HG03159 (cell line): ENCODE measurements around the gene DEFB128.

ENCODE experiments used
- ATAC-seq: cut with Tn5 transposase; IDR thresholded peaks from one replicate; pipeline ENCODE4 v1.9.1; 2021; ENCODE audit warnings: mild to moderate bottlenecking, moderate library complexity; ENCODE audit not compliant: unreplicated experiment

Gene DEFB128

GRCh38 chr20:157154-157553 lies 32.4 kb downstream of the DEFB128 start, which contains the start of gene DEFB127:
Gene DEFB127, plus strand, starts transcription at chr20:157454. Its CDS starts 91 bp downstream, at chr20:157545.
- ATAC-seq: no peak

- no peak for ATAC-seq
Observed at GRCh38 chr20:152131-152530, 37.4 kb downstream of the DEFB128 start.

DNA sequence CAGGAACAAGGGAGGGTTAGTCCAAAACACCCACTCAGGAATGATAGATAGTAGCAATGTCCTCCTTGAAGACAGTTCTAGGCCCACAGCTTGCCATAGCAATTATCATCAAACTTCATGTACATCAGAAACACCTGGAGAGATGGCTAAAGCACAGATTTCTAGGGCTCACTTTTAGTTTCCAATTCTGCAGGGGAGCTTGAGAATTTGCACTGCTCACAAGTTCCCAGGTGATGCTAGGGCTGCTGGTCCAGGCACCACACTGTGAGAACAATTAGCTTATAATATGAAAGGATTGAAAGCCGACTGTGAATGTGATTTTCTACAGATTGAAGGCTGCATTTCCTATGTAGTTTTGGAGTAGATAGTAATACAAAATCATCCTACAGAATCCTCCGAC lies 43.6 kb downstream of the DEFB128 start:
- no peak for ATAC-seq

DNA sequence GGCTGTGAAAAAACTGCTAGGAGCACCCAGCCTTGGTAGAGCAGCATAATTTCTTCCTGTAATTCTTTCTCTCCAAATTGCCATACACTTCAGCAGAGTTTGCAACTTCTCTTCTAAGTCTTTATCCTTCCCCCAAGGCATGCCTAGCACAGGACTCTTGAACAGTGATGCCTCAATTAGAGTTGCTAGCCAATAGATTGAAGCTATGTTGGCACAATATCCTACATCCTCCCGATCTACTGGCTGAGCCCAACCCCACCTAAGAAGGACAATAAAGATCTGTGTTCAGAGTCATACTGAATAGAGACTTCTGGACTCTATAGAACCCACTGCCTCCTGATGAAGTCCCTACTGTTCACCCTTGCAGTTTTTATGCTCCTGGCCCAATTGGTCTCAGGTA lies 47.2 kb downstream of the DEFB128 start, which contains the start of gene DEFB126:
TSS of gene DEFB126 (plus strand) at position 301 of the 400 bp plus-strand sequence. CDS start at position 340, 39 bp downstream.
- ATAC-seq: no peak
